HUES48 (cell line): ENCODE data around the gene CTPS2.
"Not testable (repeated sequence)": the region's sequence is repeated elsewhere in the genome, so short reads cannot be mapped to it uniquely, and the experiment has no call there.

Experiments
- H3K27ac ChIP-seq: one replicate; pipeline ENCODE4 v1.7.0; 2013; ENCODE audit warnings: low read depth, low read length, inconsistent platforms
- H3K27me3 ChIP-seq: 2 replicates; pipeline ENCODE4 v1.6.1; 2013; ENCODE audit warnings: mild to moderate bottlenecking, low read length; ENCODE audit not compliant: control insufficient read depth, insufficient read depth
- H3K36me3 ChIP-seq: 2 replicates; pipeline ENCODE4 v1.6.1; 2013; ENCODE audit warnings: low read length; ENCODE audit not compliant: control insufficient read depth, insufficient read depth
- H3K4me1 ChIP-seq: 2 replicates; pipeline ENCODE4 v1.6.1; 2013; ENCODE audit warnings: mild to moderate bottlenecking, low read length; ENCODE audit not compliant: control insufficient read depth, insufficient read depth
- H3K4me3 ChIP-seq: 2 replicates; pipeline ENCODE4 v1.5.1; 2013; ENCODE audit warnings: mild to moderate bottlenecking, low read depth, low read length
- H3K9ac ChIP-seq: 2 replicates; pipeline ENCODE4 v1.6.1; 2013; ENCODE audit warnings: mild to moderate bottlenecking, low read depth, low read length, moderate library complexity
- H3K9me3 ChIP-seq: 2 replicates; pipeline ENCODE4 v1.6.1; 2013; ENCODE audit warnings: low read length; ENCODE audit not compliant: control insufficient read depth, insufficient read depth

The CTPS2 gene

GRCh38 chrX:16712548-16713155 is at the start of gene CTPS2:
Gene CTPS2 (minus strand): TSS chrX:16712669. CDS start chrX:16702902, 9,767 bp downstream.
- no peaks in the 10 kb centered on the region for H3K9me3 ChIP-seq
- H3K4me1 ChIP-seq = peaks cover 8% of the 10 kb centered on the region; the same call in 1 of the 2 replicates
- H3K27ac ChIP-seq = peak within 1 kb of the TSS; percentile 79
- no peaks in the 10 kb centered on the region for H3K27me3 ChIP-seq
- H3K36me3 ChIP-seq = peaks cover 16% of the 10 kb centered on the region
- peak within 1 kb of the TSS; percentile 93 for H3K9ac ChIP-seq
- peak within 1 kb of the TSS; percentile 77 for H3K4me3 ChIP-seq

GRCh38 chrX:16761500-16761899 is 49.0 kb upstream of the CTPS2 start:
- not testable (repeated sequence) for H3K4me3 ChIP-seq, H3K9ac ChIP-seq, H3K27me3 ChIP-seq, H3K27ac ChIP-seq, H3K9me3 ChIP-seq
- Histone ChIP-seq H3K4me1 (peaks cover 13% of the 10 kb centered on the region; the same call in 1 of the 2 replicates), H3K36me3 (peaks cover 46% of the 10 kb centered on the region)

- H3K4me3 ChIP-seq = no peak overlapping the region
- no peaks in the 10 kb centered on the region for H3K9me3 ChIP-seq
- no peaks in the 10 kb centered on the region for H3K27me3 ChIP-seq
- H3K36me3 ChIP-seq = peaks cover 86% of the 10 kb centered on the region
- H3K9ac ChIP-seq = no peak overlapping the region
- no peak overlapping the region for H3K27ac ChIP-seq
- H3K4me1 ChIP-seq = peaks cover 5% of the 10 kb centered on the region; the same call in 1 of the 2 replicates
These were observed 44.3 kb upstream of the CTPS2 start for GRCh38 chrX:16756724-16757123.

GRCh38 chrX:16754019-16754418 is 41.5 kb upstream of the CTPS2 start:
- Histone ChIP-seq H3K4me1 (peaks cover 5% of the 10 kb centered on the region; the same call in 1 of the 2 replicates), H3K4me3 (no peak overlapping the region), H3K9me3 (no peaks in the 10 kb centered on the region), H3K27ac (peak overlapping the region; percentile 8), H3K9ac (no peak overlapping the region), H3K36me3 (peaks cover 79% of the 10 kb centered on the region), H3K27me3 (no peaks in the 10 kb centered on the region)

- peaks cover 80% of the 10 kb centered on the region for H3K36me3 ChIP-seq
- H3K27ac ChIP-seq = no peak overlapping the region
- no peaks in the 10 kb centered on the region for H3K27me3 ChIP-seq
- H3K4me1 ChIP-seq = no peaks in the 10 kb centered on the region
- no peaks in the 10 kb centered on the region for H3K9me3 ChIP-seq
- no peak overlapping the region for H3K9ac ChIP-seq
- no peak overlapping the region for H3K4me3 ChIP-seq
These were observed 37.7 kb upstream of the CTPS2 start for GRCh38 chrX:16750136-16750535.

GRCh38 chrX:16748425-16748824 is 36.0 kb upstream of the CTPS2 start:
- peaks cover 81% of the 10 kb centered on the region for H3K36me3 ChIP-seq
- H3K4me1 ChIP-seq = no peaks in the 10 kb centered on the region
- no peaks in the 10 kb centered on the region for H3K9me3 ChIP-seq
- no peak overlapping the region for H3K27ac ChIP-seq
- H3K4me3 ChIP-seq = no peak overlapping the region
- no peaks in the 10 kb centered on the region for H3K27me3 ChIP-seq
- no peak overlapping the region for H3K9ac ChIP-seq

GRCh38 chrX:16745659-16746058 is 33.2 kb upstream of the CTPS2 start:
- no peaks in the 10 kb centered on the region for H3K4me1 ChIP-seq
- no peaks in the 10 kb centered on the region for H3K9me3 ChIP-seq
- H3K9ac ChIP-seq = no peak overlapping the region
- H3K4me3 ChIP-seq = no peak overlapping the region
- H3K27ac ChIP-seq = no peak overlapping the region
- H3K36me3 ChIP-seq = peaks cover 89% of the 10 kb centered on the region
- H3K27me3 ChIP-seq = no peaks in the 10 kb centered on the region

GRCh38 chrX:16745102-16745501 is 32.6 kb upstream of the CTPS2 start:
- Histone ChIP-seq H3K9me3 (no peaks in the 10 kb centered on the region), H3K27me3 (no peaks in the 10 kb centered on the region), H3K9ac (no peak overlapping the region), H3K4me1 (no peaks in the 10 kb centered on the region), H3K27ac (no peak overlapping the region), H3K36me3 (peaks cover 88% of the 10 kb centered on the region), H3K4me3 (no peak overlapping the region)

GRCh38 chrX:16743604-16744325 is 31.3 kb upstream of the CTPS2 start:
- no peaks in the 10 kb centered on the region for H3K9me3 ChIP-seq
- no peak overlapping the region for H3K27ac ChIP-seq
- no peak overlapping the region for H3K9ac ChIP-seq
- H3K4me1 ChIP-seq = no peaks in the 10 kb centered on the region
- no peak overlapping the region for H3K4me3 ChIP-seq
- no peaks in the 10 kb centered on the region for H3K27me3 ChIP-seq
- H3K36me3 ChIP-seq = peaks cover 89% of the 10 kb centered on the region

- no peaks in the 10 kb centered on the region for H3K9me3 ChIP-seq
- H3K4me3 ChIP-seq = no peak overlapping the region
- H3K36me3 ChIP-seq = peaks cover 92% of the 10 kb centered on the region
- H3K9ac ChIP-seq = no peak overlapping the region
- H3K27ac ChIP-seq = no peak overlapping the region
- no peaks in the 10 kb centered on the region for H3K27me3 ChIP-seq
- no peaks in the 10 kb centered on the region for H3K4me1 ChIP-seq
These were observed 27.1 kb upstream of the CTPS2 start for GRCh38 chrX:16739574-16739973.

GRCh38 chrX:16737024-16737423 is 24.6 kb upstream of the CTPS2 start:
- no peak overlapping the region for H3K9ac ChIP-seq
- H3K4me1 ChIP-seq = no peaks in the 10 kb centered on the region
- H3K27me3 ChIP-seq = no peaks in the 10 kb centered on the region
- no peak overlapping the region for H3K27ac ChIP-seq
- peaks cover 77% of the 10 kb centered on the region for H3K36me3 ChIP-seq
- no peaks in the 10 kb centered on the region for H3K9me3 ChIP-seq
- no peak overlapping the region for H3K4me3 ChIP-seq
